8988T (cell line): ENCODE measurements around the gene GOLGA5.

Source experiments
- DNase-seq: peaks from one replicate; pipeline ENCODE4 v3.0.0; 2011

GOLGA5 gene

GRCh38 chr14:92885279-92886061, 91.4 kb downstream of the GOLGA5 start:
- DNase-seq = no peak

GRCh38 chr14:92886337-92886736, 92.2 kb downstream of the GOLGA5 start:
- DNase-seq = no peak

GRCh38 chr14:92887157-92887556, 93.1 kb downstream of the GOLGA5 start:
- DNase-seq = no peak

- no peak for DNase-seq
Observed at GRCh38 chr14:92888896-92889295, 94.8 kb downstream of the GOLGA5 start.
